Type B pancreatic cell (in vitro differentiated cells): Measurements from ENCODE around the gene INPP4B. TPM values are rescaled to one million over a fixed set of nuclear protein-coding genes. Genes with fewer than 3 reads are reported as not detected.

Experiments used
- DNase-seq: peaks from one replicate; pipeline ENCODE4 v3.0.0; 2021; ENCODE audit warnings: mixed read lengths; ENCODE audit not compliant: unreplicated experiment; ENCODE audit errors: extremely low spot score
- H3K27ac Mint-ChIP-seq: 2 replicates; pipeline ENCODE4 v1.8.0; 2021; ENCODE audit warnings: mild to moderate bottlenecking, mixed read lengths
- H3K27me3 Mint-ChIP-seq: 2 replicates; pipeline ENCODE4 v1.8.0; 2021; ENCODE audit warnings: mixed read lengths
- H3K36me3 Mint-ChIP-seq: 2 replicates; pipeline ENCODE4 v1.8.0; 2021; ENCODE audit warnings: mixed read lengths
- H3K4me1 Mint-ChIP-seq: one replicate; pipeline ENCODE4 v1.8.0; 2021; ENCODE audit warnings: mixed read lengths; ENCODE audit not compliant: unreplicated experiment
- H3K4me3 Mint-ChIP-seq: 2 replicates; pipeline ENCODE4 v1.8.0; 2021; ENCODE audit warnings: mild to moderate bottlenecking, mixed read lengths
- H3K9me3 Mint-ChIP-seq: 2 replicates; pipeline ENCODE4 v1.8.0; 2021; ENCODE audit warnings: mixed read lengths
- total RNA-seq: library from RNA; stranded (reverse); gene quantifications from 2 replicates; pipeline ENCODE4 v1.2.1, GENCODE V29; 2021; ENCODE audit warnings: low replicate concordance
- TF ChIP-seq, protein P1 (sequence below): fragments of 200-600 bp; sonication (generic); conservative IDR thresholded peaks from 2 replicates; pipeline ENCODE4 v1.5.0; 2021; ENCODE audit warnings: antibody characterized with exemption, mild to moderate bottlenecking

INPP4B gene
- total RNA-seq, 1 donor from 2014 or later, result 9.0 TPM

DNA sequence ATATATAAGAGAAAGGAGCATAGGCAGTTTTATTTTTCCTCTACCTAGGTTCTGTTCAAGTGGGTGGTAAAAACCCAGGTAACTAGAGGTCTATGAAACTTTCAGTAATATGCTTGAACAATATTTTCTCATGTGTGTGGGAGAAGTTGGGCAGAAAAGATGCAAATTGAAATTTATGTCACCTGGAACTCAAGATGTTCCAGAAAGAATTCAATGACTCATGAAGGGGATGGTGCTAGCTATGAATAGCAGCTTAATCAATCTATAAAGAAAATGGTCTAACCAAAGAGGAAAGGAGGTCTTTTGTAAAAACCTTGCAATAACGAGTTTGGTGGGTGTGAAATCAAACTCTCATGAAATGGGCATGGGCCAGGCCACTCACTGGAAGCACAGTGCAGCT, 263.8 kb downstream of the INPP4B start:
- no peaks in the 10 kb centered on the region for H3K4me1 Mint-ChIP-seq
- no peak overlapping the region for H3K27ac Mint-ChIP-seq
- TF ChIP-seq, protein P1, sequence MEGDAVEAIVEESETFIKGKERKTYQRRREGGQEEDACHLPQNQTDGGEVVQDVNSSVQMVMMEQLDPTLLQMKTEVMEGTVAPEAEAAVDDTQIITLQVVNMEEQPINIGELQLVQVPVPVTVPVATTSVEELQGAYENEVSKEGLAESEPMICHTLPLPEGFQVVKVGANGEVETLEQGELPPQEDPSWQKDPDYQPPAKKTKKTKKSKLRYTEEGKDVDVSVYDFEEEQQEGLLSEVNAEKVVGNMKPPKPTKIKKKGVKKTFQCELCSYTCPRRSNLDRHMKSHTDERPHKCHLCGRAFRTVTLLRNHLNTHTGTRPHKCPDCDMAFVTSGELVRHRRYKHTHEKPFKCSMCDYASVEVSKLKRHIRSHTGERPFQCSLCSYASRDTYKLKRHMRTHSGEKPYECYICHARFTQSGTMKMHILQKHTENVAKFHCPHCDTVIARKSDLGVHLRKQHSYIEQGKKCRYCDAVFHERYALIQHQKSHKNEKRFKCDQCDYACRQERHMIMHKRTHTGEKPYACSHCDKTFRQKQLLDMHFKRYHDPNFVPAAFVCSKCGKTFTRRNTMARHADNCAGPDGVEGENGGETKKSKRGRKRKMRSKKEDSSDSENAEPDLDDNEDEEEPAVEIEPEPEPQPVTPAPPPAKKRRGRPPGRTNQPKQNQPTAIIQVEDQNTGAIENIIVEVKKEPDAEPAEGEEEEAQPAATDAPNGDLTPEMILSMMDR, result no peak
- DNase-seq, result no peak
- no peaks in the 10 kb centered on the region for H3K27me3 Mint-ChIP-seq
- H3K9me3 Mint-ChIP-seq, result no peaks in the 10 kb centered on the region
- no peaks in the 10 kb centered on the region for H3K36me3 Mint-ChIP-seq
- H3K4me3 Mint-ChIP-seq, result no peak overlapping the region

DNA sequence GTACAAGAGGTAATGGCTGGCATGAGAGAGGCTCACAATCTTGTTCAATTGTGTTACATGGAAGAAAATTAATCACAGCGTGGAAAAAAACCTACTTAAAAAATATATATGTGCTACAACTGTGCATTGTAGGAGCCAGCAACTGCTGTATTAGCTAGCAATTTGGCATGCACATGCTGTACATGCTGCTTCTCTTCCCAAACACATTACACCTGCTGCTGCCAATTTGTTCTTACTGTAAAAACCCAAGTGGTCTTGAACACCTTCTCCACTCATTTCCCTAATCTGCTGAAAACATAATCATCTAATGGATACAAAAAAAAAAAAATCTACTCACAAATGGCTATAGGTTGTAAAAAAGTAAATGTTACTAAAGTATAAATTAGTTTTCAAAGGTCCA, 264.2 kb downstream of the INPP4B start:
- H3K27me3 Mint-ChIP-seq, result no peaks in the 10 kb centered on the region
- no peak for DNase-seq
- no peaks in the 10 kb centered on the region for H3K9me3 Mint-ChIP-seq
- no peaks in the 10 kb centered on the region for H3K4me1 Mint-ChIP-seq
- TF ChIP-seq, protein P1, result no peak
- no peak overlapping the region for H3K27ac Mint-ChIP-seq
- H3K36me3 Mint-ChIP-seq, result no peaks in the 10 kb centered on the region
- H3K4me3 Mint-ChIP-seq, result no peak overlapping the region

DNA sequence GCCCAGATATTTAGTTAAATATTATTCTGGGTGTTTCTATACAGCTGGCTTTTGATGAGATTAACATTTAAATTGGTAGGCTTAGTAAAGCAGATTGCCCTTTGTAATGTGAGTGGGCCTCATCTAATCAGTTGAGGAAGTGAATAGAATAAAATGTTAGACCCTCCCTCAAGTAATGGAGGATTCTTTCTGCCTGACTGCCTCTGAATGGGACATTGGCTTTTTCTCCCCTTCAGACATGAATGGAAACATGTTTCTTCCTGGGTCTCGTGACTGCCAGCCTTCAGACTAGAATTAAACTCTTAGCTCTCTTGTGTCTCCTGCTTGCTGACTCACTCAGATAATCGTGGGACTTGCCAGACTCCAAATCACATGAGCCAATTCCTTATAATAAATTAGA, 266.7 kb downstream of the INPP4B start:
- no peaks in the 10 kb centered on the region for H3K9me3 Mint-ChIP-seq
- H3K4me3 Mint-ChIP-seq, result no peak overlapping the region
- DNase-seq, result no peak
- H3K27me3 Mint-ChIP-seq, result no peaks in the 10 kb centered on the region
- no peaks in the 10 kb centered on the region for H3K4me1 Mint-ChIP-seq
- no peaks in the 10 kb centered on the region for H3K36me3 Mint-ChIP-seq
- no peak overlapping the region for H3K27ac Mint-ChIP-seq
- TF ChIP-seq, protein P1, result no peak

DNA sequence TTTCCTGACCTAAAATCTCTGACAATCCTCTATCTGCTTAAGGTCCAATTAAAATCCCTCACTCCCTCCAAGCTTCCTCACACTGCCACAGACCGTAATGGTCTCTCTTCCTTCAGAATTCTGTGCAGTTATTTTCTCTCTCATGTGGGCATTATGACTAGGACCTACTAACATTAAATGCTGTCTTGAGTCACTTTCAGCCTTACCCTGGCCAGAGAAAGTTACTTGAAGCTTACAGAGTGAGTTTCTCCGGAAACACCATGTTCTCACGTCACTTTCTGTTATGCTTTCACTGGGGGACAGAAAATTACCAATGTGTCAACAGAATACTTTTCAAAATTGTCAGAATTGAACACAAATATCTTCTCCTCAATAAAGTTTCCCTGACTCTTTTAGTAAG, 271.8 kb downstream of the INPP4B start:
- H3K9me3 Mint-ChIP-seq, result no peaks in the 10 kb centered on the region

DNA sequence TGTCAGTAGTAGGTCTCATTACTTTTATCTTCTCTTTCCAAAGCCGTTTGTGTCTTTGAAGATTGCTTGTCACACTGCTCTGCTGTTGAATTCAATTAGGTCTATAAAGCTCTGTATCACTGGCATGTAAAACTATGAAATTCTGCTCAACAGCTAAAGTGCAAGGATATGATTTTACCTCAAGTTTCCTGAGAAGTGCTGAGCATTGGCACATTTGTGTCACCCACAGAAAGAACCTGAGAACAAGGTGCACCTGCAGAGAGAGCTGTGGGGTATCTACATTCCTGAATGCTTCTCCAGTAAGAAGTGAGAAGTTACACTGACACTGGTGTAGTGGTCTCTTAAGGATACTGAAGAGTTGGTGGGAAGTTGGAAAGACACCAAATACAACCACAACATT, 274.0 kb downstream of the INPP4B start:
- Mint-ChIP-seq H3K27ac (no peak overlapping the region), H3K4me3 (no peak overlapping the region), H3K4me1 (peaks cover 5% of the 10 kb centered on the region), H3K9me3 (no peaks in the 10 kb centered on the region), H3K36me3 (no peaks in the 10 kb centered on the region), H3K27me3 (no peaks in the 10 kb centered on the region)
- DNase-seq, result no peak
- TF ChIP-seq, protein P1, result no peak

More for the DNA sequence above, 271.8 kb downstream of the INPP4B start:
- Mint-ChIP-seq H3K4me3 (no peak overlapping the region), H3K4me1 (no peaks in the 10 kb centered on the region), H3K36me3 (no peaks in the 10 kb centered on the region), H3K27me3 (no peaks in the 10 kb centered on the region), H3K27ac (no peak overlapping the region)
- TF ChIP-seq, protein P1, result no peak
- no peak for DNase-seq
